ENCODE results near the gene CTTN. TPM values are rescaled to one million over a fixed set of nuclear protein-coding genes. Genes with fewer than 3 reads are reported as not detected.
A peak's percentile ranks its signal among the peaks of the same experiment; 100 is the strongest.

Gene CTTN
- total RNA-seq, 4 donors from 2014 or later: 92.8 to 226 (median 134) TPM

GRCh38 chr11:70365544-70365927 lies 32.8 kb upstream of the CTTN start:
- Histone ChIP-seq H3K36me3 (peaks cover 0 to 46% of the 10 kb centered on the region in 2 donors), H3K9me3 (no peaks in the 10 kb centered on the region), H3K4me1 (no peaks in the 10 kb centered on the region), H3K27me3 (no peaks in the 10 kb centered on the region), H3K4me3 (no peak overlapping the region), H3K27ac (no peak overlapping the region)
- ATAC-seq (no peak), DNase-seq (no peak)
- intact Hi-C loops (cut with DNase I; ENCODE audit: low total_unique reads) (no loop called here), in situ Hi-C loops (cut with MboI; ENCODE audit: low sequenced_read_pairs in 4 of 4) (no loop called here)
- TF ChIP-seq POLR2A (IDR thresholded peaks at IDR 0.05) (no peak), CTCF (IDR thresholded peaks at IDR 0.05 in 4 of 5, conservative IDR thresholded peaks at IDR 0.05 in 1 of 5) (no peak)

- no peaks in the 10 kb centered on the region for H3K4me1 ChIP-seq
- intact Hi-C loops (cut with DNase I; ENCODE audit: low total_unique reads) (no loop called here), in situ Hi-C loops (cut with MboI; ENCODE audit: low sequenced_read_pairs in 4 of 4) (no loop called here)
- peak; percentile 39 to 69 for ATAC-seq
- no peak overlapping the region for H3K27ac ChIP-seq
- no peak for DNase-seq
- H3K36me3 ChIP-seq: peaks cover 0 to 42% of the 10 kb centered on the region in 2 donors
- no peak for TF ChIP-seq POLR2A (IDR thresholded peaks at IDR 0.05)
- no peaks in the 10 kb centered on the region for H3K27me3 ChIP-seq
- H3K4me3 ChIP-seq: no peak overlapping the region
- no peaks in the 10 kb centered on the region for H3K9me3 ChIP-seq
Measured at GRCh38 chr11:70367071-70367470, 31.3 kb upstream of the CTTN start.

- Histone ChIP-seq H3K4me3 (no peak overlapping the region), H3K27me3 (no peaks in the 10 kb centered on the region), H3K9me3 (no peaks in the 10 kb centered on the region), H3K4me1 (no peaks in the 10 kb centered on the region), H3K27ac (no peak overlapping the region), H3K36me3 (peaks cover 0 to 40% of the 10 kb centered on the region in 2 donors)
- in situ Hi-C loops (cut with MboI; ENCODE audit: low sequenced_read_pairs in 4 of 4) (no loop called here), intact Hi-C loops (cut with DNase I; ENCODE audit: low total_unique reads) (no loop called here)
- TF ChIP-seq POLR2A (IDR thresholded peaks at IDR 0.05): no peak
- no peak for TF ChIP-seq CTCF (IDR thresholded peaks at IDR 0.05 in 4 of 5, conservative IDR thresholded peaks at IDR 0.05 in 1 of 5)
- ATAC-seq: no peak
- no peak for DNase-seq
Measured at GRCh38 chr11:70368961-70369360, 29.4 kb upstream of the CTTN start.

- in situ Hi-C loops (cut with MboI; ENCODE audit: low sequenced_read_pairs in 4 of 4): no loop called here
- peak in 1 of 2 donors; percentile 36 for ATAC-seq
- TF ChIP-seq POLR2A (IDR thresholded peaks at IDR 0.05): no peak
- no peak for TF ChIP-seq CTCF (IDR thresholded peaks at IDR 0.05 in 4 of 5, conservative IDR thresholded peaks at IDR 0.05 in 1 of 5)
- Histone ChIP-seq H3K9me3 (no peaks in the 10 kb centered on the region), H3K4me1 (no peaks in the 10 kb centered on the region), H3K27ac (no peak overlapping the region), H3K36me3 (peaks cover 0 to 39% of the 10 kb centered on the region in 2 donors), H3K27me3 (no peaks in the 10 kb centered on the region), H3K4me3 (no peak overlapping the region)
- intact Hi-C loops (cut with DNase I; ENCODE audit: low total_unique reads): no loop called here
- DNase-seq: no peak
Measured at GRCh38 chr11:70371241-70371640, 27.1 kb upstream of the CTTN start.

GRCh38 chr11:70372076-70372475 lies 26.3 kb upstream of the CTTN start:
- in situ Hi-C loops (cut with MboI; ENCODE audit: low sequenced_read_pairs in 4 of 4): no loop called here
- Histone ChIP-seq H3K9me3 (no peaks in the 10 kb centered on the region), H3K4me3 (no peak overlapping the region), H3K27ac (no peak overlapping the region), H3K4me1 (no peaks in the 10 kb centered on the region), H3K36me3 (peaks cover 0 to 47% of the 10 kb centered on the region in 2 donors), H3K27me3 (no peaks in the 10 kb centered on the region)
- intact Hi-C loops (cut with DNase I; ENCODE audit: low total_unique reads): no loop called here
- no peak for TF ChIP-seq POLR2A (IDR thresholded peaks at IDR 0.05)
- no peak for TF ChIP-seq CTCF (IDR thresholded peaks at IDR 0.05 in 4 of 5, conservative IDR thresholded peaks at IDR 0.05 in 1 of 5)
- DNase-seq: no peak
- no peak for ATAC-seq
